GM12801 (cell line): ENCODE measurements around the gene PAK1.

ENCODE experiments used
- TF ChIP-seq, protein P1 (sequence below): IDR thresholded peaks from one replicate; pipeline ENCODE4 v1.5.1; 2011; ENCODE audit warnings: control low read depth; ENCODE audit not compliant: insufficient read length; ENCODE audit errors: extremely low read depth

Gene PAK1

DNA sequence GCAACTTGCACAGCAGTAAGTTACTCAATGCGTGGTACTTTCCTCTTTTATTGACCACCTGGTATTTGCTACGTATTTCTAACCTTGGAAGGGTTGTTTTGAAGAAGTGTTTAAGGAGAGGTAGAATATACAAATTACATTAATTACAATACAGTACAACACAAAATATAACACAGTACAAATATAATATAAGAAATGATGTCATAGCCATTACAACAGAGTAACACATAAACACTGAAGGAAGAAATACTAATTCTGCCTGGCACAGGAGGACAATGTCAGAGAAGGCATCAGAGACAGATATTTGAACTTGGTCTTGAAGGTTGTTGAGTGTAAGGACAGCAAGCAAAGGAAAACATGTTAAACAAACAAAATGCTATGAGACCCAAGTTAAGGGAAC is 25.6 kb downstream of the PAK1 start:
- TF ChIP-seq, protein P1, sequence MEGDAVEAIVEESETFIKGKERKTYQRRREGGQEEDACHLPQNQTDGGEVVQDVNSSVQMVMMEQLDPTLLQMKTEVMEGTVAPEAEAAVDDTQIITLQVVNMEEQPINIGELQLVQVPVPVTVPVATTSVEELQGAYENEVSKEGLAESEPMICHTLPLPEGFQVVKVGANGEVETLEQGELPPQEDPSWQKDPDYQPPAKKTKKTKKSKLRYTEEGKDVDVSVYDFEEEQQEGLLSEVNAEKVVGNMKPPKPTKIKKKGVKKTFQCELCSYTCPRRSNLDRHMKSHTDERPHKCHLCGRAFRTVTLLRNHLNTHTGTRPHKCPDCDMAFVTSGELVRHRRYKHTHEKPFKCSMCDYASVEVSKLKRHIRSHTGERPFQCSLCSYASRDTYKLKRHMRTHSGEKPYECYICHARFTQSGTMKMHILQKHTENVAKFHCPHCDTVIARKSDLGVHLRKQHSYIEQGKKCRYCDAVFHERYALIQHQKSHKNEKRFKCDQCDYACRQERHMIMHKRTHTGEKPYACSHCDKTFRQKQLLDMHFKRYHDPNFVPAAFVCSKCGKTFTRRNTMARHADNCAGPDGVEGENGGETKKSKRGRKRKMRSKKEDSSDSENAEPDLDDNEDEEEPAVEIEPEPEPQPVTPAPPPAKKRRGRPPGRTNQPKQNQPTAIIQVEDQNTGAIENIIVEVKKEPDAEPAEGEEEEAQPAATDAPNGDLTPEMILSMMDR = no peak

DNA sequence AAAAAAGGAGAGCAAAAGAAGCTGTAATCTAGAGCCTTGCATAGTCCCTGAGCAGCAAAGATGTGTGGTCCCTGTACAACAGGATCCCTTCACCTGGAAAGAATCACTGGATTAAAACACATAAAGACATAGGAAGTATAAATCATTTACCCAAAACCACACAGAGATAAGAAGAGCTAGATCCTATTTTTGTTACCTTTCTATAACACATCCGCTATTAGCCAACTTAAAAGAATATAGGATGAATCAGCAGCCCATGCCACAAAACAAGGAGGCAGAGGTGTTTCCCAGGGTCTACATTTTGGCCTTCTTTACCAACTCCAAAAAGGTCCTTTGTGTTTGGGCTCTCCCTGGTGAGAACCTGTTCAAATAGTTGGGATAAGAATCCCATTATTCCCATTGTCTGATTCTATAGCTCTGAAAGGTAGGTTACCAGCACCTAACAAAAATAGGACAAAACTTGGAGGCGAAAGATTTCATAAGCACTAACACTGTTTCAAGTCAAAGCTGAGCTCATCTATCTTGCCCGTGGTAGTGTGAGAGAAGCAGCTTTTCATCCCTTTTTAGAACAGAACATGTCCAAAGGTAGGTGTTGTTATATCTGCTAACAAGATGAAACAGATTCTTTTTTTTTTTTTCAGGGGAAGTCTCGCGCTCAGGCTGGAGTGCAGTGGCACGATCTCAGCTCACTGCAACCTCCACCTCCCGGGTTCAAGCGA is 26.8 kb downstream of the PAK1 start:
- TF ChIP-seq, protein P1 = no peak

DNA sequence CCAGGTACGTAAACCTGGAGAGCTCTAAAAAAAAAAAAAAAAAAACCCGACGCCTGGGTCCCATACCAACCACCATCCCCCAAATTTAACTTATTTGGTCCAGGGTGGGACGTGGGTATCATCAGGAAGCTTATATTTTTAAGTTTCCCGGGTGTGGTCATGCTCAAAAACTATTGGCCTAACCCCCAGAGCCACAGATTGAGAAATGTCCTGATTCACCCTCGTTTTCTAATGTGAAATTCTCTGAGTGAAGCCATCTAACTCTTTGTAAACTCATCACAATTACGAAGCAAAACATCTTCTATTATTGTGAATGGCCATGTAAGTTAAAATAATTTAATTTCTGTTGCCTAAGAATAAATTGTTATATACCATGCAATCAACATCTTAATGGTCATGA is 29.6 kb downstream of the PAK1 start:
- TF ChIP-seq, protein P1 = no peak

DNA sequence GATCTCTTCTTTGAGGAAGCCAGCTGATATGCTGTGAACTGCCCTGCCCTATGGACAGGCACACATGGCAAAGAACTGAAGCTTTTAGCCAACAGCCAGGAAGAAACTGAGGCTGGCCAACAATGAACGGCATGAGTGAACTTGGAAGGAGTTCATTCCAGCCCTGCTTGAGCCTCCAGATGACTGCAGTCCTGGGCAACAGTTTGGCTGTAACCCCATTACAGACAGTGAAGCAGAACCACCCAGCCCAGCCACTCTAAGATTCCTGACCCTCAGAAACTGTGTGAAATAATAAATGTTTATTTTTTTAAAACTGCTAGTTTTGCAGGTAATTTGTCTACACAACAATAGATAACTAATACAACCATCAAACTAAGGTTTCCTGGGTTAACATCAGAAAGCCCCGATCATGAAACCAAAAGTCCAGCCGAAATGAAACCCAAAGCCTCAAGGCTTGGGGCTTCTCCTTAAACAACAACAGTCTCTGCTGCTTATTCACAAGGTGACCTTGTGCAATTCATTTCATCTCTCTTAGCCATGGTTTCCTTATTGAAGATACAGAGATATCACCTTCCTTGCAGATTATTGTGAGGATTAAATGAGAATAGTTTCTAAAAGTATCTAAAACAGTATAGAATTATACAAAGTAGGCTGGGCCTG is 31.4 kb downstream of the PAK1 start:
- TF ChIP-seq, protein P1 = no peak

DNA sequence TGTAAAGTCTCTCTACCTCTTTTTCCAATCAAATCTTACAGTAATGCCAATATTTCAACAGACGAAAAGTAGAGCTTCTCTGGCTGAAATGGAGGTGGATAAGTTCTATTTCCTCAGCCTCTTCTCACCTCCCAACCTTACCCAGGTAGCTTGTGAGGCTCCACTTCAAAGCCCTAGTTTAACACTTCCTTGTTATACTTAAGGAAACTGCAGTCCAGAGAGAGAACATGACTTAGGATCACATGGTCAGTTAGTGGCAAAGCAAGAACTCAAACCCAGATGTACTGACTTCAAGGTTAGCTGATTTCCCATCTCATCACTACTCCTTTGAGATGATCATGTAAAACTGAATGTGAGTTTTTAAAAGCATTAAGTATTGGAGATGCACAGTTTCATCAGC is 32.5 kb downstream of the PAK1 start:
- TF ChIP-seq, protein P1 = no peak

DNA sequence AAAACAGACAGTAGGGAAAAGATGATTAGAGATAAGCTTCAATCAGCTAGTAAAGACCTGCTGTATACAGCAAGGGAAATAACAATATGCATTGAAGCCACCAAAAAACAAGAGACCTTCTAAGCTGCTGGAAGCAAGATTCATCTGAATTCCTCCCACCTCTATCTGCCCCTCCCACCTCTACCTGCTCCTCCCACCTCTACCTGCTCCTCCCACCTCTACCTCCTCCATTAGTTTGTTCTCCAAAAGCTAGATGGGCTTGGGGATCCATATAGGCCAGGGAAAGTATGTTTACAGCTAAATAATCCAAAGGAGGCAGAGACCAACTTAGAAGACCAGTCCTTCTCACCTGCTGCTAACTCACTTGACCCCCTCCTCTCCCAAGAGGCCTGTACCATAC is 33.2 kb downstream of the PAK1 start:
- TF ChIP-seq, protein P1 = no peak

DNA sequence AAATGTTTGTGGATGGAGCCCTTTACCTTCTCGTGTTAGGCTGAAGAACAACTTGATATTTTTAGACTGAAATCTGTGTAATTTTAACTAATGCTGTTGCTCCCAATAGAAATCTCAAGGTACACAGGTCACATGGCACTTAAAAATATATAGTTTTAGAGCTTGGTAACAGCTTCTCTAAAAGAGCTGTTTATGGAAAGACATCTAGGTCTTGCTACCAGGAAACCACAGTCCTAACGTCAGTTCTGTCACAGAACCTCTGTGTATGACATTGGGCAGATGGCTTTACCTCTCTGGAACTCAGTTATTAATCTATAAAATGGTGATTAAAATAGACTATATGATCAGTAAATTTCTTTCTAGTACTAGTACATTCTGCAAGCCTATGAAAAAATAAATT is 35.4 kb downstream of the PAK1 start:
- TF ChIP-seq, protein P1 = no peak
